ENCODE results near the gene SYNJ2.

SYNJ2 gene

DNA sequence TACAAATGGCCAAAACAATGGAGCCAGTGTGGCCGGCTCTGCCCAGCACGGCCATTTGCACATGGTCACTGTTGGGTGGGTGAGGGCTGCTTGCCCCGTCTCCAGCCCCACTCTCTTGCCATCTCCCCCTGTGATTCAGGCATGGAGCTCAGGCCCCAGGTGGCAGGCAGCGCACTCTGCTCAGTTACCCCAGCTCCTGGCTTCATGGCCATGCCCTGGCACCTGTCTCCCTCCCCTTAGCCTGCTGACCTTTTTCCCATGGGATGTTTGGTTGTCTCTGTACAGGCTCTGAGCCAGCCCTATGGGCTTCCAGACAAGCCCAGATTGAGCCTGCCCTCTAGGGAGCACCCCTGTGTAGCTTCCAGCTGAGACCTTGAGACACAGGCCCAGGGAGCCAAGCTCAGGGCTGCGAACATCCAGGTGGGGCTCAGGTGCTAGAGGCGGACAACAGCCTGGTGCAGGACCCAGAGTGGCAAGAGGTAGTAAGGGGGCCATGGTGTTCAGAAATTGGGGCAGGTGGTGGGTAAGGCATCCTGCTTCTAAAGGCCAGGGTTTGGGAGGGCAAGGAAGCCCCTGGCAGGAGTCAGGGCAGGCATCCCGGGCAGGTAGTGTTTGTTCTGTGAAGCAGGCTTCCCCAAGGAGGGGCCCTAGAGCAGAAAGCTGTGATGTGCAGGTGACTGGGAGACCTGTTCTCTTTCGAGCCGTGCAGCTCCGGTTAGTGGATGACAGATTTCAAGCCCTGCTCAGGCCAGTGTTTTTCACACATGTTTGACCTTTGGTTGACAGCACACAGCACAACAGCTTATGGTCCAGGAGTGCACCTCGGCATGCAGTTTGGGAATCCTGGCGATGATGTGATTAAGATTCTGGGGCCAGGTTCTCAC lies 17.7 kb downstream of the SYNJ2 start:
- DNase-seq, result no peak

DNA sequence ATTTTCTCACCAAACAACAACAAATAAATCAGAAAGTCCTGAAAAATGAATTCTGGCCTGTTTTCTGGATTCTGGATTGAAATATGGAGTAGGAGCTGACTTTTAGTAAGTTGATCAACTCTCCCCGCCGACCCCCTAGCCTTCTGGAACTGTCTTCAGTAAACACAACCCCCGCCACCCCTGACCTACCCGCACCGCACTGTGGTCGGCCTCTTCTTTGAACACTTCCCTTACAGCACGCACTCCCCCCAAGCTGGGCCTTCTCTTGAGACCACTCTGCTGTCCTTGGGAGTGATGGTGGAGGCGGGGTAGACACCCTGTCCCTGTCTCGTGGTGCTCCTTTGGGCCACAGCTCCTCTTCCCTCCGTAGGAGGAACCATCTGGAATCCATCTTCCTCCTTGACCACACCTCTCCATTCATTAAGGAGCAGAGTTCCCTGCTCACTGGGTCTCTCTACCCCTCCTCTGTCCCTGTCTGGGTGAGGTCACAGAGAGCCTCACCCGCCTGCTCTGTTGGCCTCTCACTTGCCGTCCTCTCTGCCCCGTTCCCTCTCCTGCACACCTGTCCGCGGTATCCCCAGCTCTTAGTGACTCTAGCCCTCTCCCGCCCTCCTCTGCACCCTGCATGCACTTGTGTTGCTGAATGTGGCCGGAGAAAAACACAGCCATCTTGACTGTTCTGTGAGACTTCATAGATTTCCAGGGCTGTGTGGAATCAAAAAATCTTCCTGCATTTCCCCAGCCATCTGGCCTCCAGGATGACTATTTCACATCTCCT lies 19.1 kb downstream of the SYNJ2 start:
- no peak for DNase-seq

DNA sequence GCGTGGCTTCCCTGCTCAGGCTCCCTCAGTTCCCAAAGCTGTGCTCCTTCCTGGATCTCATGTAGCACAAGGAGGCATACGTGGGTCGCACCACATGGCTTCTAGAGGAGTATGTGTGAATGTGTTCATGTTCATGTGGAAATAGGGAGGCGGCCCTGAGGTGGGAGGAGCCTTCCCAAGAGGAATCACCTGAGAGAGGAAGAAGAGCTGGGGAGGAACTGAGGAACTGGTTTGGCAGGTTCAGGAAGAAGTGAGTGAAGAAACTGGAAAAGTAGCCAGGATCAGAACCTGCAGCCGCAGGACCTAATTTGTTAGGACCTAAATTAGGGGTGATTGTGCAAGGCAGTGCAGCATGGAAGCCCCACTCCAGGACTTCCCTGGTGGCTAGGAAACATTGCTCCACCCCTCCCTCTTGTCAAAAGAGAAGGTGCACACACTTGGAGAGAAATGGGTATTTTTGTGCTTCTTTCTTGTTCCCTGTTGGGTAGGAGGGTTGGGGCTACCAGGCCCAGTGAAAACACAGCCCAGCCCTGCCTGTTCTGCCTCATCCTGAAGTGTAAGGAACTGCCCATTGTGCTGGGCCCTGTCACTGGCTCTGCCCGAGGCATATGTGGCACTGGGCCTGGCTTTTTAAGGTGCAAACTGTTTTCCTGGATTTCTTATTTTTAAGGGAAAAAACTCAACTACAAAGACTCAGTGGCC lies 20.7 kb downstream of the SYNJ2 start:
- no peak for DNase-seq

DNA sequence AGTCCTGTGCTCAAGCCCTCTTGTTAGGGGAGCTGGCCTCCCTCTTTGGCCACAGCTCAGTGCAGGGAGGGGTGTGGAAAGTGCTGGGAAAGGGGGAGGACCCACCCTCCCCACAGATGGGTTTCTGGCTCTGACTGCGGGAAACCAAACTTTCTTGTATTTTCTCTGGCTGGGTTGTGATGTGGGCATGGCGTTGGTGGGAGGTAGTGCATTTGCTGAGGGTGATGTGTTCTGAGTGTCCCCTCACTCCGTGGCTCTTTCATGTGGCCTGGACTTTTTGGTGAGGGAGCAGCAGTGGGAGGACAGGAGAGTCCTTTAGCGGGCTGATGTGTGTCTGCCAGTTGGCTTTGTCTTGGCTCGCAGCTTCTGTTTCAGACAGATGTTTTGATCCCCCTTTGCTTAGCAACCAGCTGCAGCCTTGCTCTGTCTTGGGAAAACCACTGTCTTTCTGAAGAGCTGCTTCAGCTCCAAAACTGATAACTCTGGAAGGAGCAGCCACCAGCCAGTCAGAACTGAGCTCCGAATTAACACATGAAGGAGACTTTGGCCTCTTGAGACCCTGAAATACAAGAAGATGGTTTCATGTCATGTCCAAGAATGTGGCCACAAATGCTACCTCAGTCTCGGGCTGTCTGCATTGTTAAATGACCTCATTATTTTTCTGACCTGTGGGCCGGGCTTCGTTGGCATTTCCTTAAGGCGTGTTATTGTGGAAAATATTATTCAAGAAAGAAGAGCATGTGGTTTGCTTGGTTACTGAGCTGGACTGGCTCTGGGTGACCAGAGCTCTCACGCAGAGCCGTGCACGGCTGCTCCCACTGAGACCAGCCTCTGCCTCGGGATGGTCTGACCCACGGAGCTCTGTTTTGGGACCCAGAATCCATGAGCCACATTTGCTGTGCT lies 21.5 kb downstream of the SYNJ2 start:
- DNase-seq, result no peak

DNA sequence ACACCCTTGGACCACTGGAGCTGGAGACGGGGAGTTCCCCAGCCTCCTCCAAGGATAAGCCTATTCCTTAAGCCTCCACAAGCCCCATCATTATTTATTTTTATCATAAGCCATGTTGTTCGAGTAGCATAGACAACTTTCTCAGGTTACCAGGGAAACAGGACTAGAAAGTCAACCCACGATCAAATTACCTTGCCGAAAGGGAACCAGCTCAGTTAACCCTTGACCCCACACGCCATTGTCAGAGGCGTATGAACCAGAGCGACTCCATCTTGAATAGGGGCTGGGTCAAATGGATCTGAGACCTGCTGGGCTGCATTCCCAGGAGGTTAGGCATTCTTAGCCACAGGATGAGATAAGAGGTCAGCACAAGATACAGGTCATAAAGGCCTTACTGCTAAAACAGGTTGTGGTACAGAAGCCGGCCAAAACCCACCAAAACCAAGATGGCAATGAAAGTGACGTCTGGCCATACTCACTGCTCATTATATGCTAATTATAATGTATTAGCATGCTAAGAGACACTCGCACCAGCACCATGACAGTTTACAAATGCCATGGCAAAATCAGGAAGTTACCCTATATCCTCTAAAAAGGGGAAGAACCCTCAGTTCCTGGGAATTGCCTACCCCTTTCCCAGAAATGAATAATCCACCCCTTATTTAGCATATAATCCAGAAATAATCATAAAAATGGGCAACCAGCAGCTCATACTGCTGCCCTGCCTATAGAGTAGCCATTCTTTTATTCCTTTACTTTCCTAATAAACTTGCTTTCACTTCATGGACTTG lies 22.4 kb downstream of the SYNJ2 start:
- peak; percentile 62 for DNase-seq

DNA sequence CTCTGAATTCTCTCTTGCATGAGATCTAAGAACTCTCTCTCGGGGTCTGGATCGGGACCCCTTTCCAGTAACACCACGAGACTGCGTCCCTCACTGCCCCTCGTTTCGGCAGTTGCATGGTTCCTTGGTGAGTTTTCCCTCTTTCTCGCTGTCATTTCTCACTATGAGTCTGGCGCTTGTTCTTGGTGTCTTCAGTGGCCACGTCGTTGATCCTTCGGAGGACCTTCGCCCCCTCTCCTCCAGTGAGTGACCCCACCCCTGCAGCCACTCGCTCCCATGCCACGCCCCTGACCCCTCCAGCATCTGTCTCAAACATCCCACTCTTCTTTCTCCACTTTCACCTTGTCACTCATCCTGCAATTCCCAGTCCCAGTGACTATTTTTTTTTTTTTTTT lies 23.0 kb downstream of the SYNJ2 start:
- DNase-seq, result no peak

DNA sequence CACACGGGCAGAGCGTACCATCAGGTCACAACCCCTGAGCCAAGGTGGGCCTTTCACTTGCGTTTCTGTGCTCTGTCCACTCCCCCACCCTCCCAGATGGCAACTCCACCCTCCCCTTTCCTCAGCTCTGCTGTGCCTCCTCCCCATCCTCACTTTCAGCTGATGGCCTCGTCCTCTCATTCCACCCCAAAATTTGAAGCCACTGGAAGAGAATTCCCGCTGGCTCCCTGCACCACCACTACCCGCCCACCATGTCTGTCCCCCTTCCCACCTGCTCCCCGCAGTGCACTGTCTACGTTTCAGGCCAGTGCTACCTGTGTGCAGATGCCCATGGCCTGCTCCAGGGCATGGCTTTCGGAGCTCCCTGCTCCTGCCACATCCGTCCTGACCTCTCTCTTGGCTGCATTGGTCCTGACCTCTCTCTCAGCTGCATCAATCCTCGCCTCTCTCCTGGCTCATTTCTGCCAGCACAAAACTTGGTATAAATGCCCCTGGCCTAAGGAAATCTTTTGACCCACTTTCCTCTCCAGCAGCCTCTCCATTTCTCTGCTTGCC lies 24.0 kb downstream of the SYNJ2 start:
- DNase-seq, result no peak

DNA sequence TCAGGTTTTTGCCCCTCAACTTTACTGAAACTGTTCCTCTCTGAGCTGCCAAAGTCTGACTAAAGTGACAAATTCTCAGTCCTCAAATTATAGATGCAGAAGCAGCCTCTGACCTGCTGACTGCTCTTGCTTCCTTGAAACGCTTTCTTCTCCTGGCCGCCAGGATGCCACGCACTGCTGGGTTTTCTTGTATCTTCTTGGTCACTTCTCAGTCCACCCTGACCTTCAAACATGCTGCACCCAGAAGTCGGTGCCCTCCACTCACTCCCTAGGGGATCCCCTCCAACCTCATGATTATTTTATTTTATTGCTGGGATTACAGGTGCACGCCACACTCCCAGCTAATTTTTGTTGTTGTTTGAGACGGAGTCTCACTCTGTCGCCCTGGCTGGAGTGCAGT lies 24.7 kb downstream of the SYNJ2 start:
- DNase-seq, result no peak

DNA sequence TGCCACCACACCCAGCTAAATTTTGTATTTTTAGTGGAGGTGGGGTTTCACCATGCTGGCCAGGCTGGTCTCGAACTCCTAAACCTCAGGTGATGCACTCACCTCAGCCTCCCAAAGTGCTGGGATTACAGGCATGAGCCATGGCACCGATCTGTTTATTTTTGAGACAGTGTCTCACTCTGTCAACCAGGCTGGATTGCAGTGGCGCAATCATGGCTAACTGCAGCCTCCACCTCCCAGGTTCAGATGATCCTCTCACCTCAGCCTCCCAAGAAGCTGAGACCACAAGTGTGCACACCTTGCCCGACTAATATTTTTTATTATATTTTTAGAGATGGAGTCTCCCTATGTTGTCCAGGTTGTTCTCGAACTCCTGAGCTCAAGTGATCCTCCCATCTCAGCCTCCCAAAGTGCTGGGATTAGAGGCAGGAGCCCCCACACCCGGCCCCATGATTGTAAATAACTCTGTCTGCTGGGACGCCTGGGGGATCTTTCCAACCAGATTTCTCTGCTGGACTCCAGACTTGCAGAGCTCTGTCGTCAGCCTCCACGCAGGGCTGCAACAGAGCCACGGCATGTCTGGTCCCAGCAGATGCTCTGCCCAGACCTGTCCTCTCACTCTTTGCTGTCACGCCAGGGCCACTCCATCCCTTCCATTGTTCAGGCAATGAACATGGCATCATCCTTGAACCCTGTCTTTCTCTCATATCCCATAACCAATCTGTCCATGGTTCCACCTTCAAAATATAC lies 25.3 kb downstream of the SYNJ2 start:
- DNase-seq, result no peak

DNA sequence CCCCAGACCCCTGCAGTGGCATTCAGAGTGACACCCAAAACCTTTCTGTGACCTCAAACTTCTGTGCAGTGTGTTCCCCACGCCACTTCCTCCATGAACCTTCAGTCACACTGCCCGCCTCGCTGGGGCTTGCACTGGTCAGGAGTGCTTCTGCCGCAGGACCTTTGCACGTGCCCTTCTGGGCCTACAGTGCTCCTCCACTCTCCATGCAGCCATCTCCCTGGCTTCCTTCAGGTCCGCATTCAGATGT lies 27.1 kb downstream of the SYNJ2 start:
- DNase-seq, result peak; percentile 46

DNA sequence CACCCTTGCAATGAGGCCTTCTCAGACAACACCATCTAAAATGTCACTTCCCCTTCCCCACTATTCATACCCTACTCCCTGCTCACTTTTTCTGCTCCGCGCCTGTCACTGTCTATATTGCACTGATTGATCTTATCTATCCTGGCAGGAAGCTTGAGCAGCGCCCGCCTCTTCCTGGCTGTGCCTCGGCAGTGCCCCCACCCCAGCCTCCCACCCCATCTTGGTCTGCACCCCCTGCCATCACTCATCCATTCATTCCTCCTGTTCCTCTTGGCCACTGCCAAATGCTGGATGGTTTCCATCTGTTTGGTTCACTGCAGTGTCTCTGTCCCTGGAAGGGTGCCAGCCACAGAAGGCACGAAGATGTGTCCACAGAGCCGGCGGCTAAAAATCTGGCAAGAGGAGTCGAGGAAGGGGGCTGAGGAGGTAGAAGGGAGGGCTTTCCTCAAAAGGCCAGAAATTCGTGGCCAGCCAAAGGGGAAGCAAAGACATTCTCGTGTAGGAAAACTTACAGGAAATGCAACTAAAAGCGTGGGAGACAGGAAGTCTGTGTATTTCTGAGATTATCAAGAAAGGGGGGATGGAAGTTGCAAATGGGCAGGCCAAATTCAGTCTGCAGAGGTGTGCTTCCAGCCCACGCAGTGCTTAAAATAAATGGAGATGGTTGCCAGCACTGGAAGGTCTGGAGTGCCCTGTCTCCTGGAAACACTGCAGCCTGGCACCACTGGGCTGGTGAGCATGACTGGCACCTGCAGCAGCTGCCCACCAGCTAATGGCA lies 27.6 kb downstream of the SYNJ2 start:
- DNase-seq, result peak; percentile 71

DNA sequence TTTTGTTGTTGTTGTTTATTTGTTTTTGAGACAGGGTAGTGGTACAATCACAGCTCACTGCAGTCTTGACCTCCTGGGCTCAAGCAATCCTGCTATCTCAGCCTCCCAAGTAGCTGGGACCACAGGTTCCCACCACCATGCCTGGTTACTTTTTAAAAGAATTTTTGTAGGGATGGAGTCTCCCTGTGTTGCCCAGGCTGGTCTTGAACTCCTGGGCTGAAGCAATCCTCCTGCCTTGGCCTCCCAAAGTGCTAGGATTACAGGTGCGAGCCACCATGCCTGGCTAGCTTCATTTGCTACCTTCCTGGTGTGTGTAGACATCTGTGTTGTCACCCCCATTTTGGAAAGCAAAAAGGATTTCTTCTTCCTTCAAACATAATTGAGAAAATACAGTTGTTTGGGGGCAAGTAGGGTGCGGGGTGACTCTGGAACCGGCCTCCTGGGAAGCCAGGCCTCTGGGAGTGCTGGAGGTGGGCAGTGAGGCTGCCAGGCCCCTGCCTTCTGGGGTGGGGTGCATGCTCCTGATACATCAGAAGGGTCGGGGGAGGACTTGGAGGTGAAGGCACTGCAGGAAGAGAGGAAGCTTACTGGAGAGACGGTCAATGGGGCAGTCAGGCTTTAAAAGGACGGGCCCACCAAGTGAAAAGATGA lies 28.4 kb downstream of the SYNJ2 start:
- DNase-seq, result no peak

DNA sequence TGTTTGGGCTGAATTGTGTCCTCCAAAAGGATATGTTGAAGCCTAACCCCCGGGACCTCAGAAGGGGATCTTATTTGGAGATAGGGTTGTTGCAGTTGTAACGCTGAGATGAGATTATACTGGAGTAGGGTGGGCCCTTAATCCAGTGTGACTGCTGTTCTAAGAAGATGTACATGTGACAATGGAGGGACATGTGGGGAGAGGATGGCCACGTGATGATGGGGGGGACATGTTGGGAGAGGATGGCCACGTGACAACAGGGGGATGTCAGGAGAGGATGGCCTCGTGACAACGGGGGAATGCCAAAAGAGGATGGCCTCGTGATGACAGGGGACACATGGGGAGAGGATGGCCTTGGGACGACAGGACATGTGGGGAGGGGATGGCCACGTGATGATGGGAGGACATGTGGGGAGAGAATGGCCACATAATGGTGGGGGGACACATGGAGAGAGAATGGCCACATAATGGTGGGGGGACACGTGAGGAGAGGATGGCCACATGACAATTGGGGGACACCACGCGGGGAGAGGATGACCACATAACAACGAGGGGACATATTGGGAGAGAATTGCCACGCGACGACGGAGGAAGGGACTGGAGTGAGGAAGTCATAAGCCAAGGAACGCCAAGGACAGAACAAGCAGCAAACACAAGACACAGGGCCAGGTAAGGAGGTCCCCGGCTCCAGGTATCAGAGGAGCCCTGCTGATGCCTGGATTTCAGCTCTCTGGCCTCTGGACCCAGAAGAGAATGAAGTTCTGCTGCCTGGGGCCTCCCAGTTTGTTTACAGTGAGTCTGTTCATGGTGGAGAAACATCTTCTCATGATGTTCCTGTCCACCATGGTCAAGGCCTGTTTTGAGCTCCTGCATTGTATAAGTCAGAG lies 29.2 kb downstream of the SYNJ2 start:
- DNase-seq, result no peak

DNA sequence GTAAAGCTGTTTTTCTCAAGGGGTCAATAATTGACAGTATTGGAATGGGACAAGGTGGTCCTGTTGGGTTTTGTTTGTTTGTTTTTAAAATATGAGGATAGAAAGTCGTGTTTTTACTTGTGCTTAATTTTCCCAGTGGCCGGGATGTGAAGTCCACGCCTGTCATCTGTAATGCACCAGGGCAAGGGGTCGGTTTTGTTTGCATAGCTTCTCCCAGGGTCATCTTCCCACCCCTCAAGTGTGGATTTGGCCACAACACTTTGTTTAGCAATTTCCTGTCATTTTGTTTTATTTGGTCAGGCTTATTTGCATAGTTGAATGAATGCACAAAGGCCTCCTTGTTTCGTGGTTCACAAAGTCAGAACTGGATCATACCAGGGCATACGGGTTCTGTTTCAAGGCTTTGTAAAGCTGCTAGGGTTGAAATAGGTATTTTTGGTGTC lies 29.8 kb downstream of the SYNJ2 start:
- DNase-seq, result no peak

DNA sequence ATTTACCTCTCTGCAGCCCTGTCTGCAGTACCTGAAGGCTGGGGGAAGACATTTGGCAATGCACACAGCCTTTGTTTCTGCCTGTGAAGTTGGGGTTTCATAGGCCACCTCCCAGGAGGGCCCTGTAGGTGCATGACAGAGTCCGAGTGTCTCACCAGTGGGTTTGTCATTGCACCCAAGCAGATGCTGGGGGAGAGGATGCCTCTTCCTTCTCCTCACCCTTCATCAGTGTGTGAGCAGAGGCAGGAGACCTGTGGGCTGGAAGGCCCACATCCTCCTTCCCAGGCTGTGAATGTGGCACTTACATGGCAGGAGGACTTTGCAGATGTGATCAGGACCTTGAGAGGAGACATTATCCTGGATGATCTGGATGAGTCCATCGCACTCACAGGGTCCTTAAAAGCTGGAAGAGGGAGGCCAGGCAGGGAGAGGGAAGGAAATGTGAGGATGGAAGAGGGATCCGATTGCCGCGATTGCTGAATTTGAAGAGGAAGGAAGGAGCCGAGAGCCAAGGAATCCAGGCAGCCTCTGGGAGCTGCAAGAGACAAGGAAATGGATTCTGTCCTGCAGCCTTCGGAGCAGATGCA lies 30.4 kb downstream of the SYNJ2 start:
- DNase-seq, result no peak

DNA sequence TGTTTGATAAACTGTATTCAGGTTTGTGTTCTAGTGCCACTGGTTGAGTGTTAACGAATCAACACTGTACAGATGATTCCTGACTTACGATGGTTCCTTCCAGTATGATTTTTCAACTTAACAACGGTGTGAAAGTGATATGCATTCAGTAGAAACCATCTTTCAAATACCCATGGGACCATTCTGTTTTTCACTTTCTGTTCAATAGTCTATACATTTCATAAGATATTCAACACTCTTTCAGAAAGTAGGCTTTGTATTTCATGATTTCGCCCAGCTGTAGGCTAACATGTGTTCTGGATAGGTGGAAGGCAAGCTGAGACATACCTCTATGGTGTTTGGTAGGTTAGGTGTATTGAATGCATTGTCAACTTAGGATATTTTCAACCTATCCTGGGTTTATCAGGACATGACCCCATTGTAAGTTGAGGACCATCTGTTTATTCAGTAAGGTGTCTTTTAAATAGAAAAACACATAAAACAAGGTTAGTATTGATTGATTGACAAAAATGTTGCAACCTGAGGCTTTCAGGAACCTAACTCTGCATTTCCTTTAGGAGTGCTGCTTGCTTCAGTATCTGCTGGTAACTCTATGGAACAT lies 32.3 kb downstream of the SYNJ2 start:
- no peak for DNase-seq

DNA sequence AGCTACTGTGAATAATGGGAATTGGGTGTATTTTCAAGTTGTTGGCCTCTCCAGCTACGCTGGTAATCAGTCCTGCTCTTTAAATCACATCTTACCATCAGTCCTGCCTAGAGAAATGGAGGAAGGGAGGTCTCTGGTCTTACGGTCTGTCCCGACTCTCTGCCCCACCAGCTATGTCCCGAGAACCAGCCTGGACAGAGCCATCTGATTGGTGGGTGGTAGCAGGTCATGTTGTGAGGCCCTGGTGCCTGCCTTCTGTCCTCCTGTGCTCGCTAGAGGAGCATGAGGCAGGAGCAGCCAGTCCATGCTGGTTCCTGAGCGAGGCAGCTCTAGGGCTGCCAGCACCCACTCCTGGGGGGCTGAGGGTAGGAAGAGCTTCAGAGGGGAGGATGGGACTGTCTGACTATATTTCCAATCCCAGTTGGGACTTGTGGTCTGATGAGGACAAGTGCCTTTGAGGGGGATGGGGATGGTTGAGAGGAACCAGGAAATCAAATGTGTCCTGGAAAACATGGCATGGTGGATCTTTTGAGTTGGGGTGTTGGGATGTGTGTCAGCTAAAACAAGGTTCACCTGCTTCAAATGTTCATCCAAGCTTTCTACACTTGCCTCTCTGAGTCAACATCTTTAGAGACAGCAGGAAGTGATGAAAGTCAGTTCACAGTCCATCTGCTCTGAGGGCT lies 33.0 kb downstream of the SYNJ2 start:
- DNase-seq, result no peak

All from inflammatory macrophage treated with lipopolysaccharide for 4 hours (primary cell).